DLD1 (cell line): Measurements from ENCODE around the gene CNTN5.

ENCODE experiments used
- in situ Hi-C: cut with HindIII; loops from 2 replicates; pipeline ENCODE4 v1.10.0; 2017; ENCODE audit warnings: low sequenced_read_pairs

The CNTN5 gene

DNA sequence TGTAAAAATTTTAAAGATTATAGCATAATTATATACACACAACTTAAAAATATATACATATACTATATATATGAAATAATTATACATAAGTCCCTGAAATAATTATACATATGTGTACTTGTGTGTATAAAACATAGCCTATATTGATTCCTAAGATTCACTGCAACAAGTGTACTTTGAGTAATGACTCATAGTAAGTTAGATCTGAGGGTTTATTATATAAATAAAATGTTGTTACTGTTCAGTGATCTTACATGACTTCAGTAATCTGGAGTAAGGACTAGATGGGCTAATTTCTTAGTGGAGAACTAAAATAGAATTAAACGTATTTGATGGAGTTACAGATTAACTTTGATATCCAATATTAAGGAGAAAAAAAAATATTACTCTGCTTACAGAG, 350.5 kb downstream of the CNTN5 start:
- in situ Hi-C loops: no loop called here

DNA sequence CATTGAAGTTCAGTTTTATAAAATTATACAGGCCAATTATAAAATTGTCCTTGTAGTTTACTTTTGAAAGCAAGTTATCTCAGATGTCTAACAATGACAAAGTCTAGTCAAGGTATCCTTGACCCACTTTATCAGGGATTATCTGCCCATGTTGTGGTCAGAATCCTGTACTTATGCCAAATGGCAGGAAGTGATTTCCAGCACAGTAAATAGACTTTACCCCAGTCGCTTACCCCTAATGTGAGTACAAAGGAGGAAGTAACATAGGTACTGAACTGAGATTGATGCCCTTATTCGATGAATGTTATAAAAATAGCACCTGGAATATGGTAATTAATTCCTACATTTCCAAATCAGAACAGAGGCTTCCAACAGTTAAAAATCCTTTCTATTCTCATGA, 355.7 kb downstream of the CNTN5 start:
- in situ Hi-C loops: no loop called here

DNA sequence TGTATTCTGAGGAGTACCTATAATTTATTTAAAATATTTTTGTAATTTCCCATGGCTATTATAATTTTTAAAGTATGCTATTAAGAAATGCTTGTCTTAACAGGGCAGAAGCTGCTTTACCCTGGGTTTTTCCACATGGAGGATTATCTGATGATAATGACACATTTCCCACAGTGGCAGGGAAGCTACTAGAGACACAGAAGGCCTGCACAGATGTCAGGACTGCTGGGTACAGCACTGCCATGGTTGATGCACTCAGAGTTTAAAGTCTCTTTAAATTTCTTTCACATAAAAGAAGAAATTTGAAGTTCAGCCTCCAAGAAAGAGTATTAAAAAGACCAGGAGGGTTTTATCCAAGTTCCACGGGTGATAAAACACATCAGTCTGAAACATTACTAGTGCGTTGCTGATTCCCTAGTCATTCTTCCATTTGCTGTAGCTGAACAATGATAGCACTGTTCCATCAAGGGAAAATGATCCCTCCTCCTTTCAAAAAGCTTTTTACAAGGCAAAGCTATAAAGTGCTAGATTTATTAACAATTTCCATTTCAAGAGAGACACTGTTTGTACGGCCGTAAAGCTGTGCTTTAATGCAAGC, 363.0 kb downstream of the CNTN5 start:
- in situ Hi-C loops: no loop called here

DNA sequence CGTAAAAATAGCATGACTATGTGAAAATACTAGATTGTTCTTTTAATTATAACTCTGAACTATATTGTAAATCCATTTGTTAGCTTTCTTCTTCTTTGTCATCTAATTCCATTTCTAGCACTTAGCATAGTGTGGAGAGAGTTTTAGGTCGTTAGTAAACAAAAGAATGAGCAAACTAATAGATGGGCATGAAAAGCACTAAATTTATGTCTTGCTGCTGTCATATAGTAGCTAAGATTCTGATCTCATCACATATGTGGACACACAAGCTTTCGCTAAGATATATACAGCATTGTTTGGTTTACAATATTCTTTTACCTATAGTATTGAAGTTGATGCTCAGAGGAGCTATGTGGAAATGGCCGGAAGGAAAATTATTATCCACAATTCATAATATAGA, 370.5 kb downstream of the CNTN5 start:
- in situ Hi-C loops: no loop called here

DNA sequence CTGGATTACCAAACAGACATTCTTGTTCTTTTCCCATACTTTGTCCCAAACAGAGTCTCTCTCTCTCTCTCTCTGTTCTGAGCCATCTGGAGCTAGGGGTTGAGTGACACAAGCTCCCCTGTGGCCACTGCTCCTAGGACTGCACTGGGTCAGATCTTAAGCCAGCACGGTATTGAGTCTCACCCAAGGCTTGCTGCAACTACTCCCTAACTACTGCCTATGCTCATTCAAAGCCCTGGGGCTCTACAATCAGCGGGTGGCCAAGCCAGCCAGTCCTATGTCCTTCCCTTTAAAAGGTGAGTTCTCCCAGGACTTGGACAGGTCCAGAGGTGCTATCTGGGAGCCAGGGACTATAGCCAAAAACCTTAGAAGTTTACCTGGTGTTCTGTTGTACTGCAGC, 385.6 kb downstream of the CNTN5 start:
- in situ Hi-C loops: no loop called here

DNA sequence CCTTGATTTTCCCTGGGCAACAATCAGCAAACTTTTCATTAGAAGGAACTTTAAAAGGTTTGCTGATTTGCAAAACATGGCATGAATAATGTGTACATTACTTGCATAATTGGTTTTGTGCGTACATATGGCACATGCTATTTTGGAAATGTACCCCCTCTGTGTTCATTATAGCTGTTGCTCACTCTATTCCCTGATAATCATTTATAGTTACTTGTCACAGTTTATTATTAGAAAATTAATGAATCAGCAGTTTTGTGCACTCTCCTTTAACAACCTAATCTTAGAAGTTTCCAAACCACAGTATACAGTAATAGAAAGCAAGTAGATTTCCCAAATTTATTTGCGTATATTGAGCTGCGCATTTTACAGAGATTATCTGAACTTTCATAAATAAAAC, 389.9 kb downstream of the CNTN5 start:
- in situ Hi-C loops: no loop called here

DNA sequence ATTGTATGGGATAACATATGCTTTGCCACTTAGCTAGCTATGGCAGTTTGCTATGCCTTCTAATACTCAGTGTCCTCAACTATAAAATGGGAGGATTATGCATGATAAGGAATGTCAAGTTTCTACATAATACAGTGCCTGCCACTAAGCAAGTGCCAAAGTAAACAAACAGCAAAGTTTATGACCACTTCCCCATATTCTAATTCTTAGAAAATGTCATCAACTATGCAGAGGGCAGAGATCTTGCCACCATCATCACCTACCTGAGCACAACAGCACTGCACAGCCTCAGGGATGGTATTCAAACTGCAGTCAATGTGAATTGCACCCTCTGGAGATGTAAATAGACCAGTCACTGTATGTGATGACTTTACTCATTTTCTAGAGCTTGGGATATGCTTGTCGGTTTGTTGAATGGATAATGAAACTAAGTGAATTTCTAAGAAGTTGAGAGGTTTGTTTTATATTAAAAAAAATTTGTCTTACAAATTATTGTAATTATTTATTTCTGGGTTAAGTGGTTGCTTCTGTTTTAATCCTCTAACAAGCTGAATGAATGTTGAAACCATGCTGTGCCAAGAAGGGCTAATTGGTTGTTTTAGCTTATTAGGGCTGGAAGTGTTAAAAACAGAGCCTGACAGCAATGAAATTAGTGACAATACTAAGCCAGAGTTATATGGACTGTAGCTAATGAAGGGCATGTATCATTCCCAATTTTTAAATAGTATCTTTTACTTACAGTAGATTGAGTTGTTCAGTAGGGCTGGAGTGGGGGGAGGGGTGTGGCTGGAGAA, 398.4 kb downstream of the CNTN5 start:
- in situ Hi-C loops: no loop called here

DNA sequence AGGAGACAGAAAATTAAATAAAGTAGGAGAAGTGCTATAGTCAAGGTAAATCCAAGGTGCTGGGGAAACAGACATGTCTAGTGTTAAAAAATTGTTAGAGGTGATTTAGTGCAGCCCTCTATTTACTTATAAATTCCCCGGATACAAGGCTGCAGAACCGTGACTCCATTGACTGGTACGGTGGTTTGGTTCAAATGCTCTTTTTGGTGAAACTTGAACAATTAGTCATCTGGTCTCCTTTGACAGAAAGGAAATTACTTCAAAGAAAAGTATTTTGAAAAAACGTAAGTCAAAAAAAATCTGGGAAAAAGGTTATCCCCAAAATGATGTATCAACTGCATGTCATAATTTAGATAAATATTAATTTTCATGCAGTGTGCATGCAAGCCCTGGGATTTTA, 399.2 kb downstream of the CNTN5 start:
- in situ Hi-C loops: no loop called here

DNA sequence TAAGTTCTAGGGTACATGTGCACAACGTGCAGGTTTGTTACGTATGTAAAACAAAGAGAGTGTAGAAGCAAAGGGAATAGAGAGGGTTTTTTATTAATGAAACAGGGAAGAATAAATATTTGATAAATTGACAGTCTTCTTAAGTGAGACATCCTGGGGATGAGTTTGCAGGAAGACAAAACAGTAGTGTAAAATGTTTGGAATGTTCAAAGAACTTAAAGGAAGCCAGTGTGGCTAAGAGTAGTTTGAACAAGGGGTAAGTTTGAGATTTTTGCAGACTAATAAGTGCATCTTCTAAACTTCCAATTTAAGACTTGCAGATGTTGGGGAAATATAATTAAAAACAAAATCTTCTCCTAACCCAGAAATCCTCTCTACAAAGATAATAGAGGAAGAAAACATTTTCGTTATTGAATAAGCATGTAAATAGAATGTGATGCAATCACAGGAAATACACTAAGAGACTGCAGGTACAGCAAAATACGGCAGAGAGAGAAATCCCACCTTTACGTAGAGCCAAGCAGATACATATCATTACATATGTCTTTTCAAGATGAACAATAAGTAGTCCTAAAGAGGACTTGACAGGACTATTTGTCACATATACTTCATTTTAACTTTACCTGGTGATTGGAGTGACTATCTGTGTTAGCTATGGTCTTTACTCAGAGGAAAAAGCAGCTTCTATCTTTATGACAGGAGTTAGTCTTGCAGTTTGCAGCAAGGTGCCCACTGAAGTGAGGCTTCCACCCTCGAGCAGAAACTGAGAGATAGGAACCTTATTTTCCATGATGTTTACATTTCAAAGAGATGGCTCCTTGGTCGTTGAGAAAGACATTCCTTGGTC, 402.1 kb downstream of the CNTN5 start:
- in situ Hi-C loops: no loop called here

DNA sequence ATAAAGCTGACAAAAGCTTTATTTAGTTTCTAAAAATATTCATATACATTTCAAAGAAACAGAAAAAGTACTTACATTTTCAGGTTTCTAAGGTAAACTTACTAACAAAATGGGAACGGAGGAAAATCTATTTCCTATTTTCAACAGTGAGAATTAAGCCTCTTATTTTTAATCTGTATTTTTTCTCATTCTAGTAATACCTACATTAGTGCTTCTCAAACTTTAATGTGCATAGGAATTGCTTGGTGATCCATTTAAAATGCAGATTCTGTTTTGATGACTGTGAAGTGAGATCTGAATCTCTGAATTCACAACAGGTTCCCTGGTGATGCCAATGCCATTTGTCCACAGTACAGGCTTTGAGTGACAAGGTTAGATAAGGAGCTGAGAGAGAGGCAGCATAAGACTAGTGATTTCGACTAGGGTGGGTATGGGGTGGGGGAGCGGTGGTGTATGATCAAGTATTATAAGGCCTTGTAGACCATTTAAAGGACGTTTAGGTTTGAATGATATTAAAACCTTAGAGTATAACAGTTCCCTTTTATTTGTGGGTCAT, 402.8 kb downstream of the CNTN5 start:
- in situ Hi-C loops: no loop called here

DNA sequence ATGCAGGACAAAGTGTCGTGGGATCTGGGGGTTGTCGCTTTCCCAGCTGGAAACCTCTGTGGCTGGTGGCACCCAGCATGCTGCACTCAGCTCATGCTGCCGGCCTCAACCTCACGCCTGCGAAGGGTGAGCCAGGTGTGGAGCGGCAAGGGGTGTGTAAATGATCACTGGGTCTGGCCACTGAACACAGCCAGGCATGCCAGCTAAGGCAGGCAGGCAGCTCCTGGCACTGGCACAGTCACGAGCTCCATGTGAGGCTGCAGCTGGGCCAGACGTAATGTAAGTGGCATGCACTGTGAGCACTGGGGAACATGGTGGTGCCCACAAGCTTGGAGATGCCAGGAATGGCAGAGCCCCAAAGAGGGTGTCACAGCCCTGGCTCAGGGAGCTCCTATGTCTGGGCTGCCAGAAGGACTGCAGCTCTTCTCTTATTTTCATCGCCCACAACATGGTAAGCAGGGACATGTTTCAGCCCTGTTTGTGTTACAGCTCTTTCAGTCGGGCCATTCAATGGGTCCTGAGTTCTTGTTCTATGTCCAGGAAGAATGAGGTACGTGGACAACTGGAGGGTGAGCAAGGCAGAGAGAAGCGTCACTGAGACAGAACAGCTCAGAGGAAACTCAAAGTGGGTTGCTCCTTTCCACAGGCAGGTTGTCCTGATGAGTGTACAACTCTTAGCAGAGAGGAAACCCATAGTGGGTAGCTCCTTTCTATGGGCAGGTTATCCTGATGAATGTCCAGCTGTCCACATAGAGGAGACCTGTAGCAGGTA, 403.8 kb downstream of the CNTN5 start:
- in situ Hi-C loops: no loop called here

DNA sequence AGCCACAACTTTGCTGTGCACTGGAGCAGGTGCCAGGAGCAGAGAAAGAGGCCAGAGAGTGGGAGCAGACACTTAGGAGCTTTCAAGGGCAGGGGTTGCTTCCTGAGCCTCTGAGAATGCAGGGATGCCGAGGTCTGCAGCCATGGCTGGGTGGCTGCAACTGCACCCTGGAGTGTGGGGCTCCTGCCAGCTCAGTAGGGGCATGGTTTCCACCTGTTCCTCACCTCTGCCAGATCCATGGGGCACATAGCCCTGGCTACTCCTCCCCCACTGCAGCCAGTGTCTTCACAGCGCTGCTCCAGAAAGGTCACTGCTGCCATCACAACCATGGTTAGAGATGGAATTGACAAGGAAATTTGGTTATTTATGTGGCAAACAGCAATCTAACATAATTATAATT, 404.8 kb downstream of the CNTN5 start:
- in situ Hi-C loops: no loop called here

DNA sequence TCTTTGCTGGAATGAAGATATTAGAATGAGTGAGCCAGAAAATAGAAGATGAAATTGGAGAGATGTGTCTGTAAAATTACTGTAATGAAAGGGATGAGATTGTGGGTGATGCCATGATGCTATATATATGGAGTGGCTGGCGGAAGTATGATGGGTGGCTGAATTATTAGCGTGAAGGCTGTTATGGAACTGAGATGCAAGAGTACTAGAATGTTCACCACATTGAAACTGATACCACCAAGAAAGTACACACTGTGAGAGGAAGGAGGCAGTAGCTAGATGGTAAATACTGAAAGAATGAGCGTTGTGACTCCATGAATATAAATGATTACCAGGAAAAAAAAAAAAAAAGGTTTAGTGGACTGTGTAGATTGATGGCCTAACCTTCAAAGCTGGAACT, 411.9 kb downstream of the CNTN5 start:
- in situ Hi-C loops: no loop called here

DNA sequence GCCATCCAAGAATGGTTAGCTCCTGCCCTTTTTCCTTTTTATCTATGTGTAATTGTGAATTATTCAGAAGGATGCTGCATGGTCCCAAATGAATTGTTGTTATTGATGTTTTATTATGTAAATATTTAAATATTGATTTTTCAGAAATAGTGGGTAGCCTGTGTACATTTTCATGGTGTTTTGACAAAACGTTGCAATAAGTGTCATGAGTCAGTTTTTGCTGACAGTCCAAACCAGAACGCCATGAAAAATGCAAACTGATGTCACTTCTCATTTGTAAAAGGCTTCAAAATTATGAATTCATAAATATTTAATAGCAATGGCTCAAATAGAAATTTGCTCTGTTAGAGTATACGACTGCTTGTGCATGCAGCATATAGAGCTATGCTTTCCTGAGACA, 422.5 kb downstream of the CNTN5 start:
- in situ Hi-C loops: no loop called here

DNA sequence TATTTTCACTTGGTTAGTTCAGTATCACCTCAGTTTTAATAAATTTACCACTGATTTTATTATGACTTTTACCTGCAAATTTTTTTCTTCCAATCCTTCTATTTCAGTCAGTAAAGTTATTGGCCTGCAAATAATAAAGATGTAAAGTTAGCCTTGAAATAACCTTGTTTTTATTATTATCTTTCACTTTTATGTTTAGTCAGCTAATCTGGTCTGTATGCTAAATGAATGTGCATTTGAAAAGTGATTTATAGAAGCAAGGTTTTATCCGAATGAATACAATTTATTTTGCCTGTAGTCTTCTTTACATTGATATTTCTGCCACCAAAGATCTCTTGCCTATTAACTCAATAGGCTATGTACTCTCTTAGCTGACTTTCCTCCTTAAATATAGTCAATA, 425.7 kb downstream of the CNTN5 start:
- in situ Hi-C loops: no loop called here

DNA sequence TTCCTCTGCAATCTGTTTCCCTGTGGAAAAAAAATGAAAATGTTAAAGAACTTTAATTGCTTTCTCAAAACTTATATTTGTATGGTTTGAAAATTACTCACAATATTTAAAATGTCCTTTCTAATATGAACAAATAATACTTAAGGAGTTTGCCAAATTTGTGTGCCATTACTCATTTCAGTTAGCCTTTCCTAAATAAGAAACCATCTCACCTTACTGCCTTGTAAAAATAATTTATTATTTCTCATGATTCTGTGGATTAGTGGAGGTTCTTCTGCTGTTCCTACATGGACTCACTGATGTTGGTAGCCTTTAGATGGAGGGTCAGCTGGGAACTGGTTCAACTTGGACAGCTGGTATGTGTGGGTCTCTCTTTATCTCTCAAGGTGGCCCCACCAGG, 428.6 kb downstream of the CNTN5 start:
- in situ Hi-C loops: no loop called here

DNA sequence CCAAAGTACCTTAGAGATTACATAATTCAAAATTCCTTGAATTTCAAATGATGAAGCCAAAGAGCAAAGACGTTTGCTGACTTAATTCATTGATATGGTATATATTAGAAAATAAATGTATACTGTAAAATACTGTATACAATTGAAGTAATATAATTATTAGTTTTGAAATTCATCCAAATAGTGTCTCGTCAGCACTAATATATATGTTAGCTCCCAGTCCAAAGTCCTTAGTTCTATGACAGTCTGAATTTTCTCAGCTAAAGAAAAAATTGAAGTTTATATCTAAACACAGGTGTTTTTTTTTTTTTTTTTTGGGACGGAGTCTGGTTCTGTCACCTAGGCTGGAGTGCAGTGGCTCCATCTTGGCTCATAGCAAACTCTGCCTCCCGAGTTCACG, 431.3 kb downstream of the CNTN5 start:
- in situ Hi-C loops: no loop called here

DNA sequence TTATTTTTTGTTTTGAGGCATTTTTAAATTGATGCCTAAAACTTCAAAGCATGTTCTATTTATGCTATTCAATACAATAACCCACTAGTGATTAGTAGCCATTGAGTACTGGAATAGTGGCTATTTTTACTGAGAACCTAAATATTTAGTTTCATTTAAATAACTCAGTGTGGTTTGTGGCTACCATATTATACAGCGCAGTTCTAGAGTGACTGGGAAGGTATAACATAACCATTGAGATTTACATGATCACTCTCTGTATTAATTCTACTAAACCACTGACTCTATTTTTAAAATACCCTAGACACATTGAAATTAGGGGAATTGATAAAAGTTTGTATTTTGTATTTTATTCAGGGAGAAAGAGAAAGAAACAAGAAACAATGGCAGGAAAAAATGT, 441.2 kb downstream of the CNTN5 start:
- in situ Hi-C loops: no loop called here

DNA sequence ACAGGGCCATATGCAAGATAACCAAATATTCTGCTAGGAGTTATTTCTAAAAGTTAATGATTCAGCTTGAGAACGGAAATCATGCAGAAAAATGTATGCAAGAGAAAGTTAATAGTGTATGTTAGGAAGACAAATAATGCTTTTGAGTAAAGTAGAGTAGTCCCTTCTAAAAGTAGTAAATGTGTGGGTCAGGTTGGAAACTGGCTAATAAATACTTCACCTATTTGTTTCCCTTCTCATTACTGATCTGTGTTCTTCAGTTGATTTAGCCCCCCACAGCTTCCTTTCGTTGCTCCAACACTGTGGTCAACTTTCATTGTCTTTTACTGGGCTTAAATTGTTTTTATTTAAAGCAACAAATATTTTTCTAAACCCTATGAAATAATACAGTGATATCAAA, 444.2 kb downstream of the CNTN5 start:
- in situ Hi-C loops: no loop called here

DNA sequence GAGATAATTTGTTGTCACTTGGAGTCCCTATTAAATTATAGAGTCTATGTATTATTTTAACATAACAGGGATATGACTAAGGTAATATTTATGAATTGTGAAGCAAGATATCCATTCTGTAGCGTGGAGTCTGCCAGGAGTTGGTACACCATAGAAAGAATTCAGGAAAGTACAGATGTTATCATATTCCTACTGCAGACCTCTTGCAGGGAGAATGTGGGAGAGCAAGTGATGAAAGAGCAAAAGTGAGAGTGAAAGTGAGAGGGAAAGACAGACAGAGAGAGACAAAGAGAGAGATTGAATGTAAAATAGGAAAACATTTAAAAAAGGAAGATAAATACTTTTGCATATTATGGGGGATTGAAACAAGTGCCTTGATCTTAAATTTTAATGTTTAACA, 468.8 kb downstream of the CNTN5 start:
- in situ Hi-C loops: no loop called here

DNA sequence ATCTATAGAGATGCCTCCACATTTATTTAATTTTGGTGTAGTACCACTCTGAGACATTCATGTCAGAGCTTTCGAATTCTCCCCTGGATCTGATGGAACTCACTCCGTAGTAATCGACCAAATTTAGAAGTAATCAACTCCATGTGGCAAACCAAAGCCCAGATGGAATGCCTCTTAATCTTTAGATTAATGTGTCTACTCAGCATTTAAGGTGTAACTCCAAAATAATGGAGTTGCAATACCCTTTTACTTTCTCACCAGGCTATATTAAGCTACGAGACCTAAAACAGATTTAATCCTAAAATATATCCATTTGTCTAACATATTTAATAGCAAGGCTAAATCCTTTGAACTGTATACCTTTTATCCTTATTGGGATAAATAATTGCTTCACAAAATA, 473.3 kb downstream of the CNTN5 start:
- in situ Hi-C loops: no loop called here
